Prostate gland (tissue), 2 donors: Measurements from ENCODE around the gene OR52A5. TPM values are rescaled to one million over a fixed set of nuclear protein-coding genes. Genes with fewer than 3 reads are reported as not detected.
"Not testable (repeated sequence)": the region's sequence is repeated elsewhere in the genome, so short reads cannot be mapped to it uniquely, and the experiment has no call there.

ENCODE experiments used
- DNase-seq: peaks from one replicate; pipeline ENCODE4 v3.0.0-alpha.2; 2019; ENCODE audit warnings: low spot score
- H3K27ac ChIP-seq, 2 donors: fragments of 200-600 bp; sonication (generic); 2 replicates each; pipeline ENCODE4 v1.5.1; 2017 to 2019
- H3K27me3 ChIP-seq: fragments of 200-600 bp; sonication (generic); replicated peaks from 2 replicates; pipeline ENCODE4 v1.5.1; 2019; ENCODE audit not compliant: insufficient read depth
- H3K36me3 ChIP-seq, 2 donors: fragments of 200-600 bp; sonication (generic); 1 replicate in 1 of 2; 2 replicates in 1 of 2; pipeline versions ENCODE4 v1.5.1 to v1.8.1; 2017 to 2019
- H3K4me1 ChIP-seq: fragments of 200-600 bp; sonication (generic); replicated peaks from 2 replicates; pipeline ENCODE4 v1.5.1; 2019
- H3K4me3 ChIP-seq, 2 donors: fragments of 200-600 bp; sonication (generic); 2 replicates each; pipeline ENCODE4 v1.5.1; 2017 to 2019
- H3K9me3 ChIP-seq: fragments of 200-600 bp; sonication (generic); 2 replicates; pipeline ENCODE4 v1.5.1; 2017
- POLR2A ChIP-seq: fragments of 450-650 bp; IDR thresholded peaks from one replicate; pipeline ENCODE4 v1.6.1; 2016; ENCODE audit warnings: antibody characterized with exemption, mild to moderate bottlenecking
- POLR2AphosphoS5 ChIP-seq: sonication (generic); formaldehyde crosslinking; IDR thresholded peaks from one replicate; pipeline ENCODE4 v1.6.1; 2017; ENCODE audit warnings: antibody characterized with exemption
- WGBS: methylation state at CpG from one replicate; pipeline ENCODE4 v1.1.5; 2018; 5-methylcytosine and 5-hydroxymethylcytosine counted together
- intact Hi-C: fragments of 100-400 bp; cut with DNase I; formaldehyde crosslinking; loops from one replicate; pipeline ENCODE4 v1.14.2; 2022
- total RNA-seq, 2 donors: library from RNA; depleted of rRNA; stranded (reverse); fragments of >200 nt; gene quantifications; one replicate each; pipeline ENCODE4 v1.1.0, GENCODE V29; 2016
- TF ChIP-seq, protein P1 (sequence below), 4 experiments: fragments of 200-600 bp in 2 of 4; fragments of 450-650 bp in 2 of 4; sonication (generic) in 2 of 4; IDR thresholded peaks; 1 replicate in 3 of 4; 2 replicates in 1 of 4; pipeline ENCODE4 v1.5.1; 2016 to 2019; ENCODE audit warnings: antibody characterized with exemption in 4 of 4, mild to moderate bottlenecking in 2 of 4, moderate library complexity in 2 of 4

OR52A5 gene
- total RNA-seq, 2 donors from 2014 or later: not detected

DNA sequence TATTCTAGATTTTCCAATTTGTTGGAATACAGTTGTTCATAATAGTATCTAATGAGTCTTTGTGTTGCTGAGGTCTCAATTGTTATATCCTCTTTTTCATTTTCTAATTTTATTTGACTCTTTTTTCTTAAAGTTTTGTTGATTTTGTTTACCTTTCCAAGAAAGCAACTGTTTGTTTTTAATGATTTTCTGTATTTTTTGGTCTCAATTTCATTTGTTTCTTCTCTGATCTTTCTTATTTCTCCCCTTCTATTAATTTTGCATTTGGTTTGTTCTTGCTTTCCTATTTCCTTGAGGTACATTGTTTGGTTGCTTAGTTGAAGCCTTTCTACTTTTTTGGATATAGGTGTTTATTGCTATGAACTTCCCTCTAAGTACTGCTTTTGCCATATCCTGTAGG, 21.6 kb upstream of the OR52A5 start:
- Histone ChIP-seq H3K36me3 (no peaks in the 10 kb centered on the region), H3K9me3 (no peaks in the 10 kb centered on the region), H3K4me3 (no peak overlapping the region), H3K27ac (no peak overlapping the region), H3K4me1 (no peaks in the 10 kb centered on the region), H3K27me3 (no peaks in the 10 kb centered on the region)
- TF ChIP-seq, protein P1, sequence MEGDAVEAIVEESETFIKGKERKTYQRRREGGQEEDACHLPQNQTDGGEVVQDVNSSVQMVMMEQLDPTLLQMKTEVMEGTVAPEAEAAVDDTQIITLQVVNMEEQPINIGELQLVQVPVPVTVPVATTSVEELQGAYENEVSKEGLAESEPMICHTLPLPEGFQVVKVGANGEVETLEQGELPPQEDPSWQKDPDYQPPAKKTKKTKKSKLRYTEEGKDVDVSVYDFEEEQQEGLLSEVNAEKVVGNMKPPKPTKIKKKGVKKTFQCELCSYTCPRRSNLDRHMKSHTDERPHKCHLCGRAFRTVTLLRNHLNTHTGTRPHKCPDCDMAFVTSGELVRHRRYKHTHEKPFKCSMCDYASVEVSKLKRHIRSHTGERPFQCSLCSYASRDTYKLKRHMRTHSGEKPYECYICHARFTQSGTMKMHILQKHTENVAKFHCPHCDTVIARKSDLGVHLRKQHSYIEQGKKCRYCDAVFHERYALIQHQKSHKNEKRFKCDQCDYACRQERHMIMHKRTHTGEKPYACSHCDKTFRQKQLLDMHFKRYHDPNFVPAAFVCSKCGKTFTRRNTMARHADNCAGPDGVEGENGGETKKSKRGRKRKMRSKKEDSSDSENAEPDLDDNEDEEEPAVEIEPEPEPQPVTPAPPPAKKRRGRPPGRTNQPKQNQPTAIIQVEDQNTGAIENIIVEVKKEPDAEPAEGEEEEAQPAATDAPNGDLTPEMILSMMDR (IDR thresholded peaks at IDR 0.05): no peak
- TF ChIP-seq POLR2AphosphoS5 (no peak), POLR2A (no peak)
- DNase-seq: no peak
- intact Hi-C loops: no loop called here

DNA sequence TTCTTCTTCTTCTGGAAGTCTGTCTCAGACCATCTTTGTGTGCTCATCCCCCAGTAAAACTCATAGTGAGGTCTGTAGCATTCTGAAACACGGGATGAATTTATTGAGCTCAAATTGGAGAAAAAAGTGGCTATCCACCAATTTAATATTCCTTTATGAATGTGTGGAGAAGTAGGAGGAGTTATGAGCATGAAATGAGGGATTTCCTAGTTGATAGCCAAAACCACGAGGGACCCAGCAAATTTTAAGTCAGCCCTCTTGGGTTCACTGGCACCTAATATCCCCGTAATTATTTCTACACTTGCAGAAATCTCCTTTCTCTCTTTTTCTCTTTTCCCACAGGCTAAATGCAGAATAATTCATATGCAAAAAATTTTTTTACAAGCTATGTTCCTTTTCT, 16.5 kb upstream of the OR52A5 start, which contains the start of gene OR52A1:
OR52A1 (minus strand) TSS at position 101 of the 400 bp plus-strand sequence. CDS start 2,388 bp downstream, outside the sequence.
- no peaks in the 10 kb centered on the region for H3K36me3 ChIP-seq
- H3K27me3 ChIP-seq: no peaks in the 10 kb centered on the region
- 67% methylated on average over 3 of the region's 3 CpGs for WGBS
- DNase-seq: no peak
- TF ChIP-seq POLR2A (no peak), POLR2AphosphoS5 (no peak)
- TF ChIP-seq, protein P1 (IDR thresholded peaks at IDR 0.05): no peak
- no peak within 1 kb of the TSS for H3K27ac ChIP-seq
- H3K4me3 ChIP-seq: no peak within 1 kb of the TSS
- intact Hi-C loops: no loop called here
- H3K4me1 ChIP-seq: no peaks in the 10 kb centered on the region
- H3K9me3 ChIP-seq: no peaks in the 10 kb centered on the region

DNA sequence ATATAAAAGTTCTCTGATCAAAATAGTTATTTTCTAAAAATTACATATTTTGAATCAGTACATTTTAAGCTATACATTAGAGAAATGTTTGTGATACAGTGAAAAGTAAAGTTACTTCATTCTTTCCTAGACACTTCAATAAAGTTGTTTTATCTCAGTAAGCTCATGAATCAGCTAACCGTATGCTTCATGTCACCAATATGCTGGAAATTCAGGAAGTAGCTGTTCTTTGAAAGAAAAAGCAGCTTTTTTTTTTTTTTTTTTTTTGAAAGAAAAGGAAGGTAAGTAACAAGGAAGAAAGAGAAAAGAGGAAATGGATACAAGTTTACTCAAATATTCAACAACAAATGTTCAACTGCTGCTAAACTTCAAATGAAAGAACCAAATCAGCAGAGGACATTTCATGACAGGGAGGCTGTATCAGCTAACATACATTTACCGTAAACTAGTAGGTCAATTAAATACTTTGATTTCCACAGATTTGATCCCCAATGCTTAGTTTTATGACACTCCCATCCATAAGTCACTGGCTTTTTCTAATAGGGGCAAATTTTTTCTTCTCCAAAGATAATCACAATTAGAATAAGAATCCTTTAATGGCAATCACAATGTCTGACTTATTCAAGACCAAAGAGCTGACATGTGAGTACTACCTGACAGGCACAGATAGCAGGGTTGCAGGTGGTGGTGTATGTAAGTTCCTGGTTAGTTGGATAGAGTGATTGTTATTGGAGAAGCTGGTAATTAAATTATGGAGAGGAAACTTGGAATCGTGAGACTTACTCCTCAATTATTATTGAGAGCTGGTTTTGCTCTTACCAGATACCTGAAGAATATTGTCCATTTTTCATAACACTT, 15.6 kb upstream of the OR52A5 start:
- H3K27ac ChIP-seq: no peak overlapping the region

DNA sequence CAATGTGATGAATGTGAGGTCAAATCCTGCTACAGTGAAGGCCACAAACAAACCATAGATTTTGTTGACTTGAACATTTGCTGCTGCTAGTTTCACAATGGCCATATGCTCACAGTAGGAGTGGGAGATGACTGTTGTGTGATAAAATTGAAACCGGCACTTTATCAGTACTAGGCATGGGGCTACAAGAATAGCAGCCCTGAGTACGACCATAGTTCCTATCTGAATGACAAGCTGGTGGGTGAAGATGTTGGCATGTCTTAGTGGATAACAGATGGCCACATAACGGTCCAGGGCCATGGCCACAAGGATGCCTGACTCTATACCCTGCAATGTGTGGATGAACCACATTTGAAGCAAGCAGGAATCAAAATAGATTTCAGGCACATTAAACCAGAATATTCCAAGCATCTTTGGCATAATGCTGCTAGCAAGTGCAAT, 13.6 kb upstream of the OR52A5 start:
- Histone ChIP-seq H3K36me3 (no peaks in the 10 kb centered on the region), H3K4me3 (no peak overlapping the region), H3K4me1 (no peaks in the 10 kb centered on the region), H3K27ac (no peak overlapping the region), H3K27me3 (no peaks in the 10 kb centered on the region), H3K9me3 (no peaks in the 10 kb centered on the region)
- 74% methylated on average over 3 of the region's 3 CpGs for WGBS
- intact Hi-C loops: no loop called here
- DNase-seq: no peak
- TF ChIP-seq, protein P1 (IDR thresholded peaks at IDR 0.05): no peak
- no peak for TF ChIP-seq POLR2AphosphoS5
- TF ChIP-seq POLR2A: no peak

More for the DNA sequence above, 15.6 kb upstream of the OR52A5 start:
- WGBS: 54% methylated on average over 3 of the region's 3 CpGs
- Histone ChIP-seq H3K4me3 (no peak overlapping the region), H3K4me1 (no peaks in the 10 kb centered on the region), H3K9me3 (no peaks in the 10 kb centered on the region), H3K27me3 (no peaks in the 10 kb centered on the region), H3K36me3 (no peaks in the 10 kb centered on the region)
- no peak for DNase-seq
- TF ChIP-seq POLR2A (no peak), POLR2AphosphoS5 (no peak)
- TF ChIP-seq, protein P1 (IDR thresholded peaks at IDR 0.05): no peak
- intact Hi-C loops: no loop called here

DNA sequence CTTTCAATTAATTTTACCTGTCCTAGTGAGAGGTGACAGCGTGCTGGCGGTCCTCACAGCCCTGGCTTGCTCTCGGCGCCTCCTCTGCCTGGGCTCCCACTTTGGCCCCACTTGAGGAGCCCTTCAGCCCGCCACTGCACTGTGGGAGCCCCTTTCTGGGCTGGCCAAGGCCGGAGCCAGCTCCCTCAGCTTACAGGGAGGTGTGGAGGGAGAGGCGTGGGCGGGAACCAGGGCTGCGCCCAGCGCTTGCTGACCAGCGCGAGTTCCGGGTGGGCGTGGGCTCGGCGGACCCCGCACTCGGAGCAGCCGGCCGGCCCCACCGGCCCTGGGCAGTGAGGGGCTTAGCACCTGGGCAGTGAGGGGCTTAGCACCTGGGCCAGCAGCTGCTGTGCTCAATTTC, 6.0 kb upstream of the OR52A5 start:
- not testable (repeated sequence) for H3K27ac ChIP-seq, H3K9me3 ChIP-seq

More for the DNA sequence above, 6.0 kb upstream of the OR52A5 start:
- intact Hi-C loops, H3K36me3 ChIP-seq, H3K27me3 ChIP-seq, DNase-seq, H3K4me3 ChIP-seq, H3K4me1 ChIP-seq: not testable (repeated sequence)
- 97% methylated on average over 21 of the region's 21 CpGs for WGBS
